ENCODE data around the gene WNT9A. TPM values are rescaled to one million over a fixed set of nuclear protein-coding genes. Genes with fewer than 3 reads are reported as not detected.

The WNT9A gene
- total RNA-seq, 1 experiment from 2014 or later: 1.5 TPM

- TF ChIP-seq ATF6 (CRISPR knock-in tag; IDR thresholded peaks at IDR 0.05) (no peak), FOXK1 (CRISPR knock-in tag; IDR thresholded peaks at IDR 0.05) (peak; percentile 21; the same call in 1 of the 2 replicates), ATF2 (CRISPR knock-in tag; IDR thresholded peaks at IDR 0.05; ENCODE audit: borderline replicate concordance, low read depth) (no peak), CTCF (IDR thresholded peaks at IDR 0.05) (peak; percentile 39; the same call in 1 of the 2 replicates), USF1 (CRISPR knock-in tag; IDR thresholded peaks at IDR 0.05) (peak; percentile 20; the same call in 1 of the 2 replicates)
Measured at GRCh38 chr1:227946624-227947385, 927 bp downstream of the WNT9A start (continued).

- ATAC-seq: peak; percentile 3; the same call in 1 of the 2 replicates
- Mint-ChIP-seq H3K27ac (no peak overlapping the region), H3K9me3 (no peaks in the 10 kb centered on the region), H3K36me3 (no peaks in the 10 kb centered on the region), H3K4me3 (peak overlapping the region; percentile 56), H3K4me1 (peaks cover 9% of the 10 kb centered on the region), H3K27me3 (ENCODE audit: low read depth) (peaks cover 25% of the 10 kb centered on the region)
- ChIA-PET CTCF (interaction anchor here (1.1 to 4.4 kb wide), 5 partner anchors 7 to 184 kb away, joined by 3 to 25 read pairs (median 4); no protein-coding TSS in a partner anchor), POLR2A (no interaction called here)
- no peak for DNase-seq (ENCODE audit: low spot score)
- TF ChIP-seq ATF2 (CRISPR knock-in tag; IDR thresholded peaks at IDR 0.05; ENCODE audit: borderline replicate concordance, low read depth): no peak
- no peak for TF ChIP-seq ATF1 (CRISPR knock-in tag; IDR thresholded peaks at IDR 0.05)
- TF ChIP-seq MAX (CRISPR knock-in tag; IDR thresholded peaks at IDR 0.05): no peak
- TF ChIP-seq IRF1 (CRISPR knock-in tag; IDR thresholded peaks at IDR 0.05): no peak
- TF ChIP-seq TEAD1 (CRISPR knock-in tag; IDR thresholded peaks at IDR 0.05): no peak
- TF ChIP-seq PREB (CRISPR knock-in tag; IDR thresholded peaks at IDR 0.05; ENCODE audit: borderline replicate concordance): no peak
- no peak for TF ChIP-seq ZNF138 (CRISPR knock-in tag; conservative IDR thresholded peaks at IDR 0.05)
- no peak for TF ChIP-seq E2F5 (CRISPR knock-in tag; IDR thresholded peaks at IDR 0.05)
- TF ChIP-seq TP53 (CRISPR knock-in tag; IDR thresholded peaks at IDR 0.05): no peak
- TF ChIP-seq MLX (CRISPR knock-in tag; IDR thresholded peaks at IDR 0.05): no peak
- no peak for TF ChIP-seq HMGA2 (CRISPR knock-in tag; IDR thresholded peaks at IDR 0.05)
- no peak for TF ChIP-seq ZBTB43 (CRISPR knock-in tag; IDR thresholded peaks at IDR 0.05)
Measured at GRCh38 chr1:227945891-227946623, 1.7 kb downstream of the WNT9A start.
